HG03066 (cell line): ENCODE results near the gene PCDH10.
"Not testable (repeated sequence)": the region's sequence is repeated elsewhere in the genome, so short reads cannot be mapped to it uniquely, and the experiment has no call there.

ENCODE experiments used
- ATAC-seq: cut with Tn5 transposase; IDR thresholded peaks from one replicate; pipeline ENCODE4 v1.9.1; 2021; ENCODE audit warnings: low read depth; ENCODE audit not compliant: unreplicated experiment

PCDH10 gene

DNA sequence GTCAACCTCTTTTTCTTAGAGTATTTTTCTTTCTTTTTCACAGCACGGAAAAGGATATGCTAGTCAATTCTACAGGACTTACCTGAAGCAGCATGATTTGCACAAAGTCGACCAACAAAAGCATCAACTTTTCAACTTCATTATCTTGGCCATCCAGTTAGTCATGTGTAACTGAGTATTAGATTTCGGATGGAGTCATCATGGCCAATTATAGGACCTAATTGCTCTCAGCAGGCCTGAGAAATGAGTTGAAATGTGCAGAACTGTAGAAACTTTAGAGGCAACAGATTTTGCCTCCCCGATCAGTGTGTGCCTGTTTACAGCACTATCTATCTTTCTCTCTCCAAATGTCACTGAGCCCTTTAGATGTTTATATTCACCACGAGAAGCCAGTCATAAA is 41.0 kb downstream of the PCDH10 start:
- ATAC-seq: no peak

- no peak for ATAC-seq
These were observed 59.7 kb downstream of the PCDH10 start for GRCh38 chr4:133208694-133209285.

GRCh38 chr4:133233922-133234321 is 84.8 kb downstream of the PCDH10 start:
- ATAC-seq: no peak

GRCh38 chr4:133240451-133240850 is 91.4 kb downstream of the PCDH10 start:
- ATAC-seq: not testable (repeated sequence)
